ENCODE measurements around the gene EIF4H. TPM values are rescaled to one million over a fixed set of nuclear protein-coding genes. Genes with fewer than 3 reads are reported as not detected.

EIF4H gene
- polyA plus RNA-seq, 6 donors from 2014 or later: 185 to 247 (median 209) TPM

- Mint-ChIP-seq H3K4me1 (peaks cover 65 to 94% (median 86%) of the 10 kb centered on the region in 3 donors), H3K4me3 (no peak overlapping the region), H3K36me3 (peaks cover 0 to 8% of the 10 kb centered on the region in 2 donors), H3K27ac (peak overlapping the region in 2 of 6 donors; percentile 53 to 64), H3K27me3 (no peaks in the 10 kb centered on the region), H3K9me3 (no peaks in the 10 kb centered on the region)
- no peak for DNase-seq
- no peak for ATAC-seq (ENCODE audit: low read depth in 2 of 2)
Measured at GRCh38 chr7:74181821-74182220, 7.7 kb downstream of the EIF4H start.

GRCh38 chr7:74182453-74183090 lies 8.4 kb downstream of the EIF4H start:
- Mint-ChIP-seq H3K27ac (peak overlapping the region; percentile 21 to 89 (median 68)), H3K4me1 (peaks cover 66 to 96% (median 88%) of the 10 kb centered on the region in 3 donors), H3K36me3 (peaks cover 3 to 8% of the 10 kb centered on the region in 2 donors), H3K27me3 (no peaks in the 10 kb centered on the region), H3K9me3 (no peaks in the 10 kb centered on the region), H3K4me3 (peak overlapping the region in 4 of 8 donors; percentile 11 to 58 (median 38))
- DNase-seq (no peak), ATAC-seq (ENCODE audit: low read depth in 2 of 2) (no peak)

- DNase-seq (no peak), ATAC-seq (ENCODE audit: low read depth in 2 of 2) (peak in 1 of 2 donors; percentile 19)
- H3K4me1 Mint-ChIP-seq: peaks cover 68 to 95% (median 88%) of the 10 kb centered on the region in 3 donors
- peak overlapping the region in 3 of 6 donors; percentile 35 to 71 (median 64) for H3K27ac Mint-ChIP-seq
- H3K36me3 Mint-ChIP-seq: peaks cover 5 to 14% of the 10 kb centered on the region in 2 donors
- H3K4me3 Mint-ChIP-seq: peak overlapping the region in 3 of 8 donors; percentile 24 to 58 (median 52)
- no peaks in the 10 kb centered on the region for H3K9me3 Mint-ChIP-seq
- no peaks in the 10 kb centered on the region for H3K27me3 Mint-ChIP-seq
Measured at GRCh38 chr7:74183142-74183541, 9.0 kb downstream of the EIF4H start.

GRCh38 chr7:74183653-74184450 lies 9.7 kb downstream of the EIF4H start:
- Mint-ChIP-seq H3K4me3 (peak overlapping the region in 6 of 8 donors; percentile 17 to 71 (median 34)), H3K27me3 (no peaks in the 10 kb centered on the region)

GRCh38 chr7:74185016-74185415 lies 10.9 kb downstream of the EIF4H start:
- H3K9me3 Mint-ChIP-seq: no peaks in the 10 kb centered on the region
- ATAC-seq (ENCODE audit: low read depth in 2 of 2) (no peak), DNase-seq (no peak)
- peak overlapping the region in 3 of 8 donors; percentile 12 to 82 (median 31) for H3K4me3 Mint-ChIP-seq
- no peaks in the 10 kb centered on the region for H3K27me3 Mint-ChIP-seq
- peaks cover 65 to 87% (median 84%) of the 10 kb centered on the region in 3 donors for H3K4me1 Mint-ChIP-seq
- peaks cover 9 to 17% of the 10 kb centered on the region in 2 donors for H3K36me3 Mint-ChIP-seq
- peak overlapping the region in 2 of 6 donors; percentile 42 to 48 for H3K27ac Mint-ChIP-seq

More at GRCh38 chr7:74183653-74184450, 9.7 kb downstream of the EIF4H start:
- H3K27ac Mint-ChIP-seq: peak overlapping the region in 5 of 6 donors; percentile 4 to 87 (median 71)
- DNase-seq: no peak
- ATAC-seq (ENCODE audit: low read depth in 2 of 2): peak; percentile 58 to 60
- H3K4me1 Mint-ChIP-seq: peaks cover 68 to 93% (median 91%) of the 10 kb centered on the region in 3 donors
- H3K9me3 Mint-ChIP-seq: no peaks in the 10 kb centered on the region
- peaks cover 8 to 17% of the 10 kb centered on the region in 2 donors for H3K36me3 Mint-ChIP-seq

GRCh38 chr7:74185636-74186035 lies 11.5 kb downstream of the EIF4H start:
- Mint-ChIP-seq H3K4me3 (peak overlapping the region in 5 of 8 donors; percentile 31 to 59 (median 38)), H3K36me3 (peaks cover 14 to 17% of the 10 kb centered on the region in 2 donors), H3K27me3 (no peaks in the 10 kb centered on the region), H3K27ac (peak overlapping the region in 4 of 6 donors; percentile 28 to 59 (median 50)), H3K4me1 (peaks cover 60 to 81% (median 78%) of the 10 kb centered on the region in 3 donors), H3K9me3 (no peaks in the 10 kb centered on the region)
- no peak for ATAC-seq (ENCODE audit: low read depth in 2 of 2)
- DNase-seq: no peak

- H3K9me3 Mint-ChIP-seq: no peaks in the 10 kb centered on the region
- no peak for ATAC-seq (ENCODE audit: low read depth in 2 of 2)
- H3K27ac Mint-ChIP-seq: peak overlapping the region in 3 of 6 donors; percentile 37 to 79 (median 69)
- peaks cover 9 to 16% of the 10 kb centered on the region in 2 donors for H3K36me3 Mint-ChIP-seq
- H3K4me3 Mint-ChIP-seq: peak overlapping the region in 2 of 8 donors; percentile 15 to 55
- peaks cover 45 to 58% (median 55%) of the 10 kb centered on the region in 3 donors for H3K4me1 Mint-ChIP-seq
- DNase-seq: no peak
- no peaks in the 10 kb centered on the region for H3K27me3 Mint-ChIP-seq
Measured at GRCh38 chr7:74187915-74188675, 13.9 kb downstream of the EIF4H start.

GRCh38 chr7:74190259-74190658 lies 16.1 kb downstream of the EIF4H start:
- Mint-ChIP-seq H3K9me3 (no peaks in the 10 kb centered on the region), H3K4me3 (no peak overlapping the region), H3K36me3 (peaks cover 9 to 24% of the 10 kb centered on the region in 2 donors), H3K27me3 (no peaks in the 10 kb centered on the region), H3K27ac (no peak overlapping the region), H3K4me1 (peaks cover 28 to 42% (median 36%) of the 10 kb centered on the region in 3 donors)
- ATAC-seq (ENCODE audit: low read depth in 2 of 2) (no peak), DNase-seq (no peak)

GRCh38 chr7:74191231-74191630 lies 17.1 kb downstream of the EIF4H start:
- Mint-ChIP-seq H3K36me3 (peaks cover 9 to 24% of the 10 kb centered on the region in 2 donors), H3K4me3 (no peak overlapping the region), H3K4me1 (peaks cover 22 to 33% (median 27%) of the 10 kb centered on the region in 3 donors), H3K27me3 (no peaks in the 10 kb centered on the region), H3K27ac (peak overlapping the region in 1 of 6 donors; percentile 37), H3K9me3 (no peaks in the 10 kb centered on the region)
- ATAC-seq (ENCODE audit: low read depth in 2 of 2): no peak
- no peak for DNase-seq

GRCh38 chr7:74193054-74193453 lies 18.9 kb downstream of the EIF4H start:
- ATAC-seq (ENCODE audit: low read depth in 2 of 2) (no peak), DNase-seq (no peak)
- Mint-ChIP-seq H3K4me1 (peaks cover 6 to 17% (median 9%) of the 10 kb centered on the region in 3 donors), H3K36me3 (peaks cover 4 to 18% of the 10 kb centered on the region in 2 donors), H3K9me3 (no peaks in the 10 kb centered on the region), H3K27ac (peak overlapping the region in 2 of 6 donors; percentile 7 to 66), H3K4me3 (no peak overlapping the region), H3K27me3 (no peaks in the 10 kb centered on the region)

GRCh38 chr7:74193913-74194312 lies 19.8 kb downstream of the EIF4H start:
- H3K36me3 Mint-ChIP-seq: peaks cover 0 to 15% of the 10 kb centered on the region in 2 donors

GRCh38 chr7:74194686-74195085 lies 20.5 kb downstream of the EIF4H start:
- Mint-ChIP-seq H3K27me3 (no peaks in the 10 kb centered on the region), H3K4me3 (no peak overlapping the region), H3K4me1 (peaks cover 0 to 9% (median 0%) of the 10 kb centered on the region in 3 donors), H3K9me3 (no peaks in the 10 kb centered on the region), H3K36me3 (peaks cover 0 to 15% of the 10 kb centered on the region in 2 donors), H3K27ac (peak overlapping the region in 5 of 6 donors; percentile 30 to 91 (median 61))
- ATAC-seq (ENCODE audit: low read depth in 2 of 2) (no peak), DNase-seq (no peak)

More at GRCh38 chr7:74193913-74194312, 19.8 kb downstream of the EIF4H start:
- no peaks in the 10 kb centered on the region for H3K27me3 Mint-ChIP-seq
- H3K4me1 Mint-ChIP-seq: peaks cover under 1 to 10% (median under 1%) of the 10 kb centered on the region in 3 donors
- ATAC-seq (ENCODE audit: low read depth in 2 of 2) (no peak), DNase-seq (no peak)
- peak overlapping the region in 2 of 6 donors; percentile 39 to 66 for H3K27ac Mint-ChIP-seq
- no peaks in the 10 kb centered on the region for H3K9me3 Mint-ChIP-seq
- peak overlapping the region in 1 of 8 donors; percentile 42 for H3K4me3 Mint-ChIP-seq

Measured in naive B cell (primary cell).